Measurements from ENCODE around the gene GPR18.

The GPR18 gene

GRCh38 chr13:99206873-99207272, 51.3 kb downstream of the GPR18 start:
- H3K27ac Mint-ChIP-seq, result no peak overlapping the region
- no peak for ATAC-seq
- H3K36me3 Mint-ChIP-seq (ENCODE audit: low read depth), result peaks cover 50% of the 10 kb centered on the region
- no peak for DNase-seq
- H3K9me3 Mint-ChIP-seq, result no peaks in the 10 kb centered on the region
- H3K27me3 Mint-ChIP-seq, result peaks cover 2% of the 10 kb centered on the region
- H3K4me3 Mint-ChIP-seq, result no peak overlapping the region
- peaks cover 90% of the 10 kb centered on the region for H3K4me1 Mint-ChIP-seq

- DNase-seq (no peak), ATAC-seq (no peak)
- peaks cover 2% of the 10 kb centered on the region for H3K27me3 Mint-ChIP-seq
- peaks cover 83% of the 10 kb centered on the region for H3K4me1 Mint-ChIP-seq
- no peak overlapping the region for H3K4me3 Mint-ChIP-seq
- peaks cover 48% of the 10 kb centered on the region for H3K36me3 Mint-ChIP-seq (ENCODE audit: low read depth)
- H3K27ac Mint-ChIP-seq, result no peak overlapping the region
- no peaks in the 10 kb centered on the region for H3K9me3 Mint-ChIP-seq
These were observed 52.0 kb downstream of the GPR18 start for GRCh38 chr13:99206226-99206625.

- ATAC-seq, result no peak
- no peaks in the 10 kb centered on the region for H3K9me3 Mint-ChIP-seq
- H3K27me3 Mint-ChIP-seq, result peaks cover 2% of the 10 kb centered on the region
- DNase-seq, result no peak
- peaks cover 43% of the 10 kb centered on the region for H3K36me3 Mint-ChIP-seq (ENCODE audit: low read depth)
- H3K4me3 Mint-ChIP-seq, result peak overlapping the region; percentile 71
- peak overlapping the region; percentile 84 for H3K27ac Mint-ChIP-seq
- H3K4me1 Mint-ChIP-seq, result peaks cover 78% of the 10 kb centered on the region
These were observed 52.5 kb downstream of the GPR18 start for GRCh38 chr13:99205621-99206220.

All from activated naive CD8-positive, alpha-beta T cell treated with anti-CD3 and anti-CD28 coated beads, Interleukin-2, amount 50 U/mL, for 24 hours (primary cell).